Endothelial cell of umbilical vein (primary cell): ENCODE data around the gene MALSU1. TPM values are rescaled to one million over a fixed set of nuclear protein-coding genes. Genes with fewer than 3 reads are reported as not detected.

Source experiments
- Bru-seq: library from RNA; stranded (reverse); fragments of 400-500 nt; gene quantifications from one replicate; lab custom pipeline; 2021; lab: Mats Ljungman, UMichigan
- BruChase-seq, 2 experiments: library from RNA; stranded (reverse); fragments of 400-500 nt; gene quantifications; one replicate each; lab custom pipeline; 2021; lab: Mats Ljungman, UMichigan
- BruUV-seq: library from RNA; stranded (reverse); fragments of 400-500 nt; replicated peaks from 2 replicates; lab custom pipeline; 2021; lab: Mats Ljungman, UMichigan
- CTCF ChIA-PET: fragments of 300-600, 350-600 bp; sonication (Branson Sonifier 250); formaldehyde crosslinking; loops from one replicate; lab custom pipeline; 2021; ENCODE audit warnings: antibody characterized with exemption, inconsistent platforms; lab: Charles Lee
- POLR2A ChIA-PET: fragments of 300-600, 350-600 bp; sonication (Branson Sonifier 250); formaldehyde crosslinking; loops from one replicate; lab custom pipeline; 2021; ENCODE audit warnings: antibody characterized with exemption, inconsistent platforms; lab: Charles Lee
- DNase-seq: peaks from one replicate; pipeline ENCODE4 v3.0.0-alpha.2; 2011; ENCODE audit warnings: low read depth, low spot score
- FAIRE-seq: peaks from 2 replicates; lab custom pipeline; 2011; peaks lifted over from hg19 to GRCh38; lab: Jason Lieb, UNC
- H2AFZ ChIP-seq: 2 replicates; pipeline ENCODE4 v1.6.0; 2012; ENCODE audit warnings: low read depth, low read length, control low read depth, inconsistent platforms
- H3K27ac ChIP-seq: 2 replicates; pipeline ENCODE4 v1.5.1; 2011; ENCODE audit warnings: low read depth, mild to moderate bottlenecking, control low read depth, low read length, moderate library complexity; ENCODE audit not compliant: insufficient read depth
- H3K27me3 ChIP-seq, 2 experiments: 2 replicates each; pipeline versions ENCODE4 v1.6.0 to v1.6.1; 2011; ENCODE audit warnings: low read length in 2 of 2, mixed read lengths in 1 of 2; ENCODE audit not compliant: control insufficient read depth in 2 of 2, insufficient read depth in 2 of 2
- H3K36me3 ChIP-seq, 2 experiments: 2 replicates in 1 of 2; 3 replicates in 1 of 2; pipeline ENCODE4 v1.5.1; 2011; ENCODE audit warnings: low read length in 2 of 2, mild to moderate bottlenecking in 1 of 2, moderate library complexity in 1 of 2; ENCODE audit not compliant: control insufficient read depth in 2 of 2, insufficient read depth in 2 of 2; ENCODE audit errors: extremely low read depth in 1 of 2
- H3K4me1 ChIP-seq: 3 replicates; pipeline ENCODE4 v1.5.1; 2011; ENCODE audit warnings: mild to moderate bottlenecking, low read length; ENCODE audit not compliant: control insufficient read depth, insufficient read depth; ENCODE audit errors: extremely low read depth
- H3K4me2 ChIP-seq: 2 replicates; pipeline ENCODE4 v1.6.1; 2011; ENCODE audit warnings: low read length, control low read depth, mixed read lengths; ENCODE audit not compliant: insufficient read depth
- H3K4me3 ChIP-seq, 3 experiments: fragments of 200-600 bp in 1 of 3; sonication (generic), shearing (Covaris generic) in 1 of 3; replicated peaks in 1 of 3; 2 replicates each; pipeline ENCODE4 v1.5.1; 2011 to 2016; ENCODE audit warnings: control low read depth in 3 of 3, low read length in 3 of 3, mild to moderate bottlenecking in 2 of 3, inconsistent platforms in 1 of 3, low read depth in 1 of 3, moderate library complexity in 1 of 3; ENCODE audit not compliant: insufficient read depth in 1 of 3
- H3K79me2 ChIP-seq: 2 replicates; pipeline ENCODE4 v1.6.0; 2012; ENCODE audit warnings: low read length, inconsistent platforms; ENCODE audit not compliant: control insufficient read depth, insufficient read depth
- H3K9ac ChIP-seq: replicated peaks from 2 replicates; pipeline ENCODE3; 2011; ENCODE audit warnings: low read length, control low read depth; ENCODE audit not compliant: insufficient read depth; ENCODE audit errors: extremely low read depth
- H3K9me1 ChIP-seq: replicated peaks from 3 replicates; pipeline ENCODE4 v1.6.0; 2011; ENCODE audit warnings: mild to moderate bottlenecking, low read length; ENCODE audit not compliant: control insufficient read depth, insufficient read depth; ENCODE audit errors: extremely low read depth
- H3K9me3 ChIP-seq: replicated peaks from 2 replicates; pipeline ENCODE4 v1.5.1; 2012; ENCODE audit warnings: low read length, inconsistent platforms; ENCODE audit not compliant: control insufficient read depth, insufficient read depth
- H4K20me1 ChIP-seq: replicated peaks from 2 replicates; pipeline ENCODE3; 2011; ENCODE audit warnings: mild to moderate bottlenecking, low read length; ENCODE audit not compliant: control insufficient read depth, insufficient read depth; ENCODE audit errors: extremely low read depth
- EZH2 ChIP-seq: IDR thresholded peaks from 2 replicates; pipeline ENCODE4 v1.6.1; 2012; ENCODE audit warnings: borderline replicate concordance, low read depth, mild to moderate bottlenecking, moderate library complexity, low read length, inconsistent platforms; ENCODE audit not compliant: severe bottlenecking
- FOS ChIP-seq: IDR thresholded peaks from 2 replicates; pipeline ENCODE4 v1.6.1; 2011; ENCODE audit warnings: mild to moderate bottlenecking, low read length, moderate library complexity, borderline replicate concordance; ENCODE audit not compliant: insufficient read depth
- GATA2 ChIP-seq: IDR thresholded peaks from 2 replicates; pipeline ENCODE4 v1.7.0; 2011; ENCODE audit warnings: low read depth, mild to moderate bottlenecking, moderate library complexity, mixed read lengths, low read length; ENCODE audit not compliant: insufficient read length, insufficient read depth
- JUN ChIP-seq: IDR thresholded peaks from 2 replicates; pipeline ENCODE4 v1.6.1; 2011; ENCODE audit warnings: borderline replicate concordance, low read depth; ENCODE audit not compliant: insufficient read length, insufficient read depth
- MAX ChIP-seq: IDR thresholded peaks from 2 replicates; pipeline ENCODE4 v1.6.1; 2011; ENCODE audit not compliant: insufficient read depth, insufficient read length
- MYC ChIP-seq: IDR thresholded peaks from one replicate; pipeline ENCODE4 v1.6.1; 2011; ENCODE audit warnings: mild to moderate bottlenecking, low read depth, low read length
- POLR2A ChIP-seq: IDR thresholded peaks from 2 replicates; pipeline ENCODE4 v1.6.1; 2012; ENCODE audit warnings: low read depth, mild to moderate bottlenecking, control low read depth, low read length
- POLR2AphosphoS5 ChIP-seq: IDR thresholded peaks from 2 replicates; pipeline ENCODE4 v1.6.1; 2012; ENCODE audit warnings: low read depth, mild to moderate bottlenecking, control low read depth, low read length, moderate library complexity; ENCODE audit not compliant: insufficient read depth
- dilution Hi-C: fragments of 300-500 bp; cut with MboI; formaldehyde crosslinking; loops from one replicate; pipeline ENCODE4 v1.15.0; 2019; ENCODE audit warnings: low sequenced_read_pairs; ENCODE audit not compliant: extremely low pct_ligation_motif_present
- intact Hi-C: fragments of 100-400 bp; cut with micrococcal nuclease; formaldehyde crosslinking; loops from one replicate; pipeline ENCODE4 v1.10.0; 2022
- long read RNA-seq: library from polyadenylated mRNA; stranded (forward); transcript quantifications from one replicate; pipeline ENCODE4 v2.0.0, GENCODE V29; 2021
- polyA minus RNA-seq, 3 experiments: library from RNA; depleted of rRNA, polyadenylated mRNA; stranded (reverse); fragments of >200 nt; gene quantifications; 1 replicate in 1 of 3; 2 replicates in 2 of 3; pipeline ENCODE4 v1.2.3, GENCODE V29; 2011
- polyA plus RNA-seq, 4 experiments: library from polyadenylated mRNA; depleted of rRNA in 3 of 4; stranded (reverse) in 3 of 4; unstranded in 1 of 4; fragments of >200 nt; gene quantifications; 2 replicates each; pipeline versions ENCODE4 v1.2.1 to v1.2.3, GENCODE V29; 2011 to 2012; ENCODE audit warnings: missing spikeins in 1 of 4
- total RNA-seq: library from RNA; stranded (reverse); gene quantifications from 2 replicates; pipeline ENCODE4 v1.2.3, GENCODE V29; 2021
- TF ChIP-seq, protein P1 (sequence below), 2 donors: IDR thresholded peaks; 1 replicate in 1 of 2; 2 replicates in 1 of 2; pipeline ENCODE4 v1.5.1; 2011; ENCODE audit warnings: low read length in 2 of 2, mild to moderate bottlenecking in 2 of 2, moderate library complexity in 2 of 2, control low read depth in 1 of 2, inconsistent platforms in 1 of 2, low read depth in 1 of 2; ENCODE audit not compliant: insufficient read depth in 1 of 2; ENCODE audit errors: extremely low read depth in 1 of 2

Gene MALSU1
- total RNA-seq (58.4 and 62.6 TPM in 2 replicates), polyA plus RNA-seq (53.4 and 68.0 TPM in 2 replicates), polyA minus RNA-seq (22.1 and 25.1 TPM in 2 replicates), Bru-seq, nascent RNA (percentile 80 among the genes with signal in this experiment), BruChase-seq, experiment 1, labeled RNA remaining after a 6-hour chase (percentile 62 among the genes with signal in this experiment), BruChase-seq, experiment 2, labeled RNA remaining after a 2-hour chase (percentile 84 among the genes with signal in this experiment)
- 47.7 and 57.8 TPM in 2 replicates for polyA plus RNA-seq (2011; cell fraction: cytosol; rRNA removed)
- 20.9 and 26.8 TPM in 2 replicates for polyA plus RNA-seq (2011; cell fraction: nucleus; rRNA removed)
- 42.5 and 45.7 TPM in 2 replicates for polyA plus RNA-seq (2012)
- 47.5 TPM for polyA minus RNA-seq (2011; cell fraction: cytosol; rRNA and poly(A)+ RNA removed)
- 6.4 and 7.0 TPM in 2 replicates for polyA minus RNA-seq (2011; cell fraction: nucleus; rRNA and poly(A)+ RNA removed)
- long read RNA-seq, transcript MALSU1-202 (4 exons, 3,044 nt) = major isoform, 109 of 117 reads
- long read RNA-seq, partial matches to known transcripts = 0 of 117 reads
- long read RNA-seq, other reads (novel, unspliced or antisense) = 8 of 117 reads

DNA sequence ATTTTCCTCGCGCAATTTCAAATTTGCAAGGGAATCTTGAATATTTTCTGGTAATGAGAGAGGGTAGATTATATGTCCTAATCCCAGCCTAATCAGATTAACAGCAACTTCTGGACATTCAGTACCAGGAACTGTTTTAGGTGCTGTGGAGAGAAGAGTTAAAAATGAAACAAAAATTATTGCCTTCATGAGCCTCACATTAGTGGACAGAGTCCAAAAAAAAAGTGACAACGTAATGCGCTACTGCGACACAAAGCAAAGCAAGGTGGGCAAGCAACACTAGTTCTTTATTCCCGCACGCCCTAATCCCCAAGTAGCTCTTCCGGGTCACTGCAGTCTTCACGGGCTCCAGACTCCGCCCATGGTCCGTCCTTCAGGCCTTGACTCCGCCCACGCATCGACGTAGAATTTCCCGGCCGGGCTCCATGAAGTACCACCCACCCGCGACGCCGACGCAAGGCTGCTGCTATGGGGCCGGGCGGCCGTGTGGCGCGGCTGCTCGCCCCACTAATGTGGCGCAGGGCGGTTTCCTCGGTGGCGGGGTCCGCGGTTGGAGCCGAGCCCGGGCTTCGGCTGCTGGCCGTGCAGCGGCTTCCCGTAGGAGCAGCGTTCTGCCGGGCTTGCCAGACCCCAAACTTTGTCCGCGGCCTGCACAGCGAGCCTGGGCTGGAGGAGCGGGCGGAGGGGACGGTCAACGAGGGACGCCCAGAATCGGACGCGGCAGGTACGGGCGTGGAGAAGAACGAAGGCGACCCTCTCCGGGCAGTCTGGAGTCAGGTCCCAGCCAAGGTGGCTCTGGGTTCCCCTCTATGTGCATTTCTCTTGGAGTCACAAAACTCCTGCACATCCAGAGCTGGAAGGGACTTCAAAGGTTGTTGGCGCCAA, at the start of gene MALSU1:
Gene MALSU1, plus strand, starts transcription at position 455 of the 885 bp plus-strand sequence. Its CDS starts 14 bp downstream, at position 469.
- Histone ChIP-seq H4K20me1 (no peaks in the 10 kb centered on the region), H3K4me2 (peak within 1 kb of the TSS; percentile 91), H3K4me3 (peak within 1 kb of the TSS; percentile 73 to 81 (median 75)), H3K4me1 (peaks cover 11% of the 10 kb centered on the region), H3K9me3 (no peaks in the 10 kb centered on the region), H3K9ac (peak within 1 kb of the TSS; percentile 56), H3K9me1 (no peaks in the 10 kb centered on the region), H3K79me2 (peaks cover 35% of the 10 kb centered on the region), H3K27ac (peak within 1 kb of the TSS; percentile 32), H3K27me3 (no peaks in the 10 kb centered on the region), H3K36me3 (no peaks in the 10 kb centered on the region), H2AFZ (peak within 1 kb of the TSS; percentile 55)
- TSS peak; percentile 89 for BruUV-seq
- CTCF ChIA-PET = interaction anchor here (1.0 to 2.1 kb wide), 5 partner anchors 26 to 169 kb away, joined by 3 to 7 read pairs (median 4); no protein-coding TSS in a partner anchor
- DNase-seq (peak; percentile 98), FAIRE-seq (peak; percentile 96)
- POLR2A ChIA-PET = no interaction called here
- dilution Hi-C loops (loop anchor here (25.0 kb wide), 1 partner anchor 213 kb away; no protein-coding TSS in a partner anchor), intact Hi-C loops (loop anchor here (1.0 to 5.0 kb wide), 4 partner anchors 36 to 118 kb away; no protein-coding TSS in a partner anchor)
- no peak for TF ChIP-seq FOS
- no peak for TF ChIP-seq EZH2
- peak; percentile 13 for TF ChIP-seq MYC
- no peak for TF ChIP-seq GATA2
- TF ChIP-seq POLR2AphosphoS5 = peak; percentile 83
- peak; percentile 88 for TF ChIP-seq POLR2A
- TF ChIP-seq MAX = peak; percentile 16
- no peak for TF ChIP-seq JUN
- TF ChIP-seq, protein P1, sequence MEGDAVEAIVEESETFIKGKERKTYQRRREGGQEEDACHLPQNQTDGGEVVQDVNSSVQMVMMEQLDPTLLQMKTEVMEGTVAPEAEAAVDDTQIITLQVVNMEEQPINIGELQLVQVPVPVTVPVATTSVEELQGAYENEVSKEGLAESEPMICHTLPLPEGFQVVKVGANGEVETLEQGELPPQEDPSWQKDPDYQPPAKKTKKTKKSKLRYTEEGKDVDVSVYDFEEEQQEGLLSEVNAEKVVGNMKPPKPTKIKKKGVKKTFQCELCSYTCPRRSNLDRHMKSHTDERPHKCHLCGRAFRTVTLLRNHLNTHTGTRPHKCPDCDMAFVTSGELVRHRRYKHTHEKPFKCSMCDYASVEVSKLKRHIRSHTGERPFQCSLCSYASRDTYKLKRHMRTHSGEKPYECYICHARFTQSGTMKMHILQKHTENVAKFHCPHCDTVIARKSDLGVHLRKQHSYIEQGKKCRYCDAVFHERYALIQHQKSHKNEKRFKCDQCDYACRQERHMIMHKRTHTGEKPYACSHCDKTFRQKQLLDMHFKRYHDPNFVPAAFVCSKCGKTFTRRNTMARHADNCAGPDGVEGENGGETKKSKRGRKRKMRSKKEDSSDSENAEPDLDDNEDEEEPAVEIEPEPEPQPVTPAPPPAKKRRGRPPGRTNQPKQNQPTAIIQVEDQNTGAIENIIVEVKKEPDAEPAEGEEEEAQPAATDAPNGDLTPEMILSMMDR (IDR thresholded peaks at IDR 0.05; ENCODE audit: extremely low read depth in 1 of 2, insufficient read depth in 1 of 2, low read depth in 1 of 2, low read length in 2 of 2) = no peak
